GM21367 (cell line): ENCODE results near the gene AVP.
"Not testable (repeated sequence)": the region's sequence is repeated elsewhere in the genome, so short reads cannot be mapped to it uniquely, and the experiment has no call there.

Source experiments
- ATAC-seq: cut with Tn5 transposase; IDR thresholded peaks from one replicate; pipeline ENCODE4 v1.9.1; 2021; ENCODE audit not compliant: unreplicated experiment

AVP gene

GRCh38 chr20:3084986-3085360 lies 449 bp upstream of the AVP start:
- no peak for ATAC-seq

- ATAC-seq = no peak
Measured at GRCh38 chr20:3082955-3083952, 1.3 kb downstream of the AVP start.

GRCh38 chr20:3082306-3082951 lies 2.1 kb downstream of the AVP start:
- no peak for ATAC-seq

GRCh38 chr20:3081641-3082040 lies 2.9 kb downstream of the AVP start:
- ATAC-seq = no peak

- no peak for ATAC-seq
Measured at GRCh38 chr20:3080939-3081388, 3.6 kb downstream of the AVP start.

GRCh38 chr20:3077618-3078134 lies 6.8 kb downstream of the AVP start:
- ATAC-seq = no peak

- ATAC-seq = not testable (repeated sequence)
Measured at GRCh38 chr20:3075315-3075714, 9.2 kb downstream of the AVP start.

- ATAC-seq = no peak
Measured at GRCh38 chr20:3074812-3075211, 9.7 kb downstream of the AVP start.

GRCh38 chr20:3073251-3073643 lies 11.3 kb downstream of the AVP start:
- ATAC-seq = not testable (repeated sequence)

GRCh38 chr20:3072530-3073250 lies 11.8 kb downstream of the AVP start:
- no peak for ATAC-seq

GRCh38 chr20:3071610-3072529 lies 12.7 kb downstream of the AVP start, which contains the start of gene OXT:
Gene OXT (plus strand): TSS chr20:3071620. CDS start chr20:3071656, 36 bp downstream.
- ATAC-seq = no peak

- no peak for ATAC-seq
Measured at GRCh38 chr20:3071266-3071609, 13.3 kb downstream of the AVP start.

- ATAC-seq = no peak
Measured at GRCh38 chr20:3070725-3071124, 13.8 kb downstream of the AVP start.

- no peak for ATAC-seq
Measured at GRCh38 chr20:3068986-3069900, 15.3 kb downstream of the AVP start.

- no peak for ATAC-seq
Measured at GRCh38 chr20:3068075-3068474, 16.4 kb downstream of the AVP start.

GRCh38 chr20:3067139-3068014 lies 17.1 kb downstream of the AVP start:
- ATAC-seq = no peak

GRCh38 chr20:3064119-3064518 lies 20.4 kb downstream of the AVP start:
- not testable (repeated sequence) for ATAC-seq

- ATAC-seq = no peak
Measured at GRCh38 chr20:3059489-3059888, 25.0 kb downstream of the AVP start.
